Common myeloid progenitor, CD34-positive (primary cell): Measurements from ENCODE around the gene SELENOT.

Source experiments
- CTCF ChIA-PET: fragments of 350-600 bp; sonication (Branson Sonifier 250); formaldehyde crosslinking; loops from one replicate; lab custom pipeline; 2021; ENCODE audit warnings: antibody characterized with exemption; lab: Charles Lee
- POLR2A ChIA-PET: fragments of 350-600 bp; sonication (Branson Sonifier 250); formaldehyde crosslinking; loops from one replicate; lab custom pipeline; 2021; ENCODE audit warnings: antibody characterized with exemption; lab: Charles Lee
- DNase-seq, 3 donors: peaks; one replicate each; pipeline versions ENCODE4 v3.0.0 to v3.0.0-alpha.2; 2013
- H3K27ac ChIP-seq, 2 experiments: 1 replicate in 1 of 2; 2 replicates in 1 of 2; pipeline ENCODE4 v1.7.0; 2013; ENCODE audit warnings: inconsistent platforms in 2 of 2, low read length in 2 of 2, mild to moderate bottlenecking in 2 of 2, low read depth in 1 of 2, moderate library complexity in 1 of 2; ENCODE audit not compliant: severe bottlenecking in 2 of 2, insufficient read depth in 1 of 2, poor library complexity in 1 of 2
- H3K27me3 ChIP-seq, 5 experiments: replicated peaks in 2 of 5; 1 replicate in 3 of 5; 2 replicates in 2 of 5; pipeline versions ENCODE4 v1.6.1 to v1.7.0; 2013; ENCODE audit warnings: low read length in 4 of 5, mild to moderate bottlenecking in 2 of 5, moderate library complexity in 2 of 5, inconsistent platforms in 1 of 5; ENCODE audit not compliant: insufficient read depth in 5 of 5, control insufficient read depth in 4 of 5
- H3K36me3 ChIP-seq, 4 experiments: 1 replicate in 2 of 4; 2 replicates in 2 of 4; pipeline versions ENCODE4 v1.6.1 to v1.7.0; 2013; ENCODE audit warnings: low read length in 3 of 4, control low read depth in 1 of 4, mild to moderate bottlenecking in 1 of 4; ENCODE audit not compliant: control insufficient read depth in 4 of 4, insufficient read depth in 4 of 4
- H3K4me1 ChIP-seq, 4 experiments: 1 replicate in 3 of 4; 2 replicates in 1 of 4; pipeline versions ENCODE4 v1.6.1 to v1.7.1; 2013; ENCODE audit warnings: low read length in 3 of 4, mild to moderate bottlenecking in 3 of 4, control low read depth in 1 of 4, inconsistent platforms in 1 of 4, moderate library complexity in 1 of 4; ENCODE audit not compliant: control insufficient read depth in 4 of 4, insufficient read depth in 4 of 4; ENCODE audit errors: control extremely low read depth in 1 of 4
- H3K4me3 ChIP-seq, 7 experiments: 1 replicate in 4 of 7; 2 replicates in 3 of 7; pipeline versions ENCODE4 v1.5.1 to v1.7.0; 2013; ENCODE audit warnings: mild to moderate bottlenecking in 7 of 7, low read length in 6 of 7, moderate library complexity in 6 of 7, inconsistent platforms in 2 of 7, low read depth in 2 of 7, control low read depth in 1 of 7; ENCODE audit not compliant: insufficient read depth in 4 of 7, control insufficient read depth in 1 of 7; ENCODE audit errors: extremely low read depth in 1 of 7
- H3K9me3 ChIP-seq, 5 experiments: 1 replicate in 4 of 5; 2 replicates in 1 of 5; pipeline versions ENCODE4 v1.6.1 to v1.7.1; 2013; ENCODE audit warnings: low read length in 4 of 5, mild to moderate bottlenecking in 2 of 5, inconsistent platforms in 1 of 5, low read depth in 1 of 5, moderate library complexity in 1 of 5; ENCODE audit not compliant: control insufficient read depth in 4 of 5, insufficient read depth in 2 of 5; ENCODE audit errors: control extremely low read depth in 1 of 5
- WGBS: methylation state at CpG from one replicate; pipeline ENCODE4 v1.1.5; 2013; ENCODE audit not compliant: insufficient coverage; 5-methylcytosine and 5-hydroxymethylcytosine counted together

The SELENOT gene

GRCh38 chr3:150631515-150632221 lies 28.5 kb downstream of the SELENOT start:
- no peak overlapping the region for H3K4me3 ChIP-seq
- POLR2A ChIA-PET: no interaction called here
- CTCF ChIA-PET: no interaction called here
- no peak overlapping the region for H3K27ac ChIP-seq
- 96% methylated on average over 6 of the region's 7 CpGs for WGBS
- no peaks in the 10 kb centered on the region for H3K27me3 ChIP-seq
- peaks cover 6 to 26% (median 16%) of the 10 kb centered on the region in 4 experiments for H3K36me3 ChIP-seq
- H3K9me3 ChIP-seq: no peaks in the 10 kb centered on the region
- DNase-seq: no peak
- H3K4me1 ChIP-seq: peaks cover 0 to 13% (median 11%) of the 10 kb centered on the region in 4 experiments

DNA sequence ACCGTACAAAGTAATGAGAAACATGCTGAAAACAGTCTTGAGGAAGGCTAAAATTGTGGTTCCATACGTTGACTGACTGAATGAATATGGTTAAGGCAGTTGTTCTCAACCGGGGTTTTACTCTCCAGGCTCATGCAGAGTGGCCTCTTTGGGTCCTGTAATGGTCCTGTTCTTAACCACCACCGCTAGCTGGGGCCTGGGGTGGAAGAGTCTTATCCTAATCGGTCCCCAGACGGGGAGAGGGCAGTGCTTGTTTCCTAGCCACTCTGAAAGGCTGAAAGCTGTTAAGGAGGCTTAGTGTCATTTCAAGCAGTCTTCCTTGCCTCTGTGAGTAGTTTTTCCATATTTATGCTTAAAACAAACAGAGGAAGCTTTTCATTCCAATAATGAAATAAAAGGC lies 32.0 kb downstream of the SELENOT start:
- ChIA-PET CTCF (interaction anchor here (0.6 to 1.6 kb wide), 5 partner anchors 15 to 77 kb away, joined by 3 to 4 read pairs (median 4); no protein-coding TSS in a partner anchor), POLR2A (no interaction called here)
- peaks cover 0 to 13% (median 11%) of the 10 kb centered on the region in 4 experiments for H3K4me1 ChIP-seq
- H3K4me3 ChIP-seq: peak overlapping the region in 1 of 7 experiments; percentile 1
- WGBS: 94% methylated on average over 6 of the region's 6 CpGs
- peaks cover 2 to 10% (median 5%) of the 10 kb centered on the region in 4 experiments for H3K36me3 ChIP-seq
- no peak for DNase-seq
- no peaks in the 10 kb centered on the region for H3K9me3 ChIP-seq
- H3K27ac ChIP-seq: no peak overlapping the region
- H3K27me3 ChIP-seq: no peaks in the 10 kb centered on the region

DNA sequence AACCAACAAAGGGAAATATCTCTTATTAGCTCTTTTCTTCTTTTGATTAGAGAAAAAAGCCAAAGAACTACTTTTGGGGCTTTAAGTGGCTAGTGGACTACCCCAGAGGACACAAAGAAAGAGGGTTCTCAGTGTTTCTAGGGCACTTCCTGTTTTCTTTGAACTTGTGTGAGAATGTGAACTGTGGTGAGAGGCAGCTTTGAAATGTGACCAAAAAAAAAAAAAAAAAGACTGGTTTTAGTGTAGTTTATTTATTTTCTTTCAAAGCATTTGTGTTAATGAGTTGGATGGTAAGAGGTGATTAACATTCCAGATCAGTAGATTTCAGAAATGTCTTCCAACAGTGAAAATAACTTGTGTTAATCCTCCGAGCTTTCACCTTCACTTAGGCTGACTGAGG lies 32.4 kb downstream of the SELENOT start:
- no peak overlapping the region for H3K27ac ChIP-seq
- peak; percentile 28 to 84 (median 77) for DNase-seq
- peaks cover 0 to 13% (median 11%) of the 10 kb centered on the region in 4 experiments for H3K4me1 ChIP-seq
- 100% methylated on average over 1 of the region's 1 CpG for WGBS
- H3K27me3 ChIP-seq: no peaks in the 10 kb centered on the region
- no peak overlapping the region for H3K4me3 ChIP-seq
- H3K9me3 ChIP-seq: no peaks in the 10 kb centered on the region
- ChIA-PET CTCF (interaction anchor here (0.6 to 1.6 kb wide), 5 partner anchors 16 to 77 kb away, joined by 3 to 4 read pairs (median 4); no protein-coding TSS in a partner anchor), POLR2A (interaction anchor here (0.5 kb wide), 1 partner anchor 437 kb away, joined by 3 read pairs; no protein-coding TSS in a partner anchor)
- peaks cover under 1 to 7% (median 3%) of the 10 kb centered on the region in 4 experiments for H3K36me3 ChIP-seq

DNA sequence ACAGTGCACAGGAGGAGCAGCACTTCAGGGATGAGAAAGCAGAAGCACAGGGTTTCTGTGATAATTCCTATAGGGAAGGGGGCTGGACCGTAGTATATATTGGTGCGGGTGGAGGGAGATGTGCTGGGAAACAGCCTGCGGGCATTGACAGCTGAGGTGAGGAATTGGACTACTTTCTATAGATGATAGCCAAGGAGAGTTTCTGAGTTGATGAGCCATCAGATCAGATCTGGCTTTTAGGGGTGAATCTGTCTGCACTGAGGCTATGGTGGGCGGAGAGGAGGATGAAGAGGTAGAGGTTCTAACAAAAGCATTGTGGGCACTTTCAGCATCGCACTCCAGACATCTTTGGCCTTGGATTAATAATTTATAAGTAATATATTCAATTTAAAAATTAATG lies 33.1 kb downstream of the SELENOT start:
- no peak for DNase-seq
- CTCF ChIA-PET: interaction anchor here (1.2 to 1.6 kb wide), 2 partner anchors 16 to 20 kb away, joined by 4 read pairs; no protein-coding TSS in a partner anchor

GRCh38 chr3:150639262-150639661 lies 36.1 kb downstream of the SELENOT start:
- no peak for DNase-seq
- ChIA-PET CTCF (interaction anchor here (1.3 kb wide), 1 partner anchor 27 kb away, joined by 3 read pairs; no protein-coding TSS in a partner anchor), POLR2A (no interaction called here)
- H3K27ac ChIP-seq: no peak overlapping the region
- no peaks in the 10 kb centered on the region for H3K9me3 ChIP-seq
- no peaks in the 10 kb centered on the region for H3K36me3 ChIP-seq
- WGBS: 100% methylated on average over 2 of the region's 5 CpGs
- no peak overlapping the region for H3K4me3 ChIP-seq
- H3K27me3 ChIP-seq: no peaks in the 10 kb centered on the region
- peaks cover 0 to 13% (median 11%) of the 10 kb centered on the region in 4 experiments for H3K4me1 ChIP-seq

More for the DNA sequence above, 33.1 kb downstream of the SELENOT start:
- no peaks in the 10 kb centered on the region for H3K27me3 ChIP-seq
- peaks cover 0 to 2% (median 0%) of the 10 kb centered on the region in 4 experiments for H3K36me3 ChIP-seq
- H3K4me3 ChIP-seq: no peak overlapping the region
- POLR2A ChIA-PET: no interaction called here
- peaks cover 0 to 13% (median 11%) of the 10 kb centered on the region in 4 experiments for H3K4me1 ChIP-seq
- H3K9me3 ChIP-seq: no peaks in the 10 kb centered on the region
- WGBS: 100% methylated on average over 3 of the region's 5 CpGs
- no peak overlapping the region for H3K27ac ChIP-seq

GRCh38 chr3:150640256-150640655 lies 37.1 kb downstream of the SELENOT start:
- Histone ChIP-seq H3K27me3 (no peaks in the 10 kb centered on the region), H3K36me3 (no peaks in the 10 kb centered on the region), H3K4me1 (peaks cover 0 to 10% (median 8%) of the 10 kb centered on the region in 4 experiments), H3K4me3 (no peak overlapping the region), H3K27ac (no peak overlapping the region), H3K9me3 (no peaks in the 10 kb centered on the region)
- CTCF ChIA-PET: interaction anchor here (1.0 to 1.3 kb wide), 2 partner anchors 27 to 30 kb away, joined by 3 read pairs; no protein-coding TSS in a partner anchor
- DNase-seq: no peak
- POLR2A ChIA-PET: no interaction called here
- WGBS: 100% methylated on average over 7 of the region's 12 CpGs

DNA sequence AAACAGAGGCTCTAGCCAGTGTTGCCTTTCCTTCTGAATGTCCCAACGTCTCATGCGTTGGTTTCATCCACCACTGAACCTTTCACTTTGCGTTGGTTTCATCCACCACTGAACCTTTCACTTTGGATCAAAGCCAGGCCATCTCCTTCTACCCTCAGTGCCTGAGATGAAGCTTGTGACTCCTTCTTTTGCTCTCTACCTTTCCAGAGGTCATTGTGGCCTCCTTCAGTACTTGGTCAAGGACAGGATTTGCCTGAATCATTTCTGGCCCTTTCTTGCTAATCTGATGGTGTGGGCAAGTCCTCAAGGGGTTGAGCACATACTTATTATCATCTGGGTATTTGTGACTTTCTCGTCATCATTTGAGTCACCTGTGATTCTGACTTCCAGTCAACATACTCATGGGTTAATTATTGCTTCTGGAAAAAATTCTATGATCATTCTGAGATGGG lies 50.0 kb downstream of the SELENOT start:
- H3K27ac ChIP-seq: no peak overlapping the region
- CTCF ChIA-PET: no interaction called here
- H3K36me3 ChIP-seq: no peaks in the 10 kb centered on the region
- peaks cover 0 to 5% (median 0%) of the 10 kb centered on the region in 4 experiments for H3K4me1 ChIP-seq
- 87% methylated on average over 4 of the region's 4 CpGs for WGBS
- POLR2A ChIA-PET: no interaction called here
- no peak for DNase-seq
- no peak overlapping the region for H3K4me3 ChIP-seq
- no peaks in the 10 kb centered on the region for H3K27me3 ChIP-seq
- H3K9me3 ChIP-seq: no peaks in the 10 kb centered on the region
